Cardiac muscle cell (in vitro differentiated cells and primary cell): ENCODE data around the gene GSG1. TPM values are rescaled to one million over a fixed set of nuclear protein-coding genes. Genes with fewer than 3 reads are reported as not detected.

Source experiments
- DNase-seq, 2 donors: peaks; one replicate each; pipeline versions ENCODE4 v3.0.0 to v3.0.0-alpha.2; 2010 to 2017; ENCODE audit warnings: low read depth in 1 of 2, low spot score in 1 of 2
- H3K27ac ChIP-seq: fragments of 200-600 bp; sonication (generic); 2 replicates; pipeline ENCODE4 v1.5.1; 2016
- H3K27me3 ChIP-seq: fragments of 200-600 bp; sonication (generic); 2 replicates; pipeline ENCODE4 v1.6.0; 2016; ENCODE audit warnings: control low read depth
- H3K36me3 ChIP-seq: fragments of 200-600 bp; sonication (generic); 2 replicates; pipeline ENCODE4 v1.5.1; 2016; ENCODE audit warnings: control low read depth
- H3K4me1 ChIP-seq: fragments of 200-600 bp; sonication (generic); 2 replicates; pipeline ENCODE4 v1.8.1; 2017; ENCODE audit warnings: low read depth, mild to moderate bottlenecking, mixed run types
- H3K4me3 ChIP-seq: fragments of 200-600 bp; sonication (generic); 2 replicates; pipeline ENCODE4 v1.5.1; 2016; ENCODE audit warnings: mild to moderate bottlenecking
- H3K9me3 ChIP-seq: fragments of 200-600 bp; sonication (generic); 2 replicates; pipeline ENCODE4 v1.5.1; 2017; ENCODE audit warnings: low read depth, mild to moderate bottlenecking, control low read depth
- CTCF ChIP-seq: IDR thresholded peaks from 2 replicates; pipeline ENCODE4 v1.5.1; 2012; ENCODE audit warnings: low read depth, mild to moderate bottlenecking, low read length
- polyA plus RNA-seq: library from polyadenylated mRNA; unstranded; fragments of >200 nt; fragmentation: Nextera tagmentation; extraction: Ambion mirVana; gene quantifications from 2 replicates; pipeline ENCODE4 v1.2.1, GENCODE V29; 2016
- total RNA-seq: library from RNA; depleted of rRNA; stranded (reverse); fragments of >200 nt; gene quantifications from 2 replicates; pipeline ENCODE4 v1.2.3, GENCODE V29; 2016

GSG1 gene
- total and polyA plus RNA-seq, 2 experiments from 2014 or later: 0.12 TPM; not detected in 1

GRCh38 chr12:13127444-13127843 is 24.0 kb upstream of the GSG1 start:
- Histone ChIP-seq H3K9me3 (no peaks in the 10 kb centered on the region), H3K4me3 (no peak overlapping the region), H3K36me3 (no peaks in the 10 kb centered on the region), H3K27me3 (no peaks in the 10 kb centered on the region), H3K4me1 (peaks cover 6% of the 10 kb centered on the region), H3K27ac (no peak overlapping the region)
- no peak for DNase-seq
- no peak for TF ChIP-seq CTCF

- no peaks in the 10 kb centered on the region for H3K9me3 ChIP-seq
- no peaks in the 10 kb centered on the region for H3K27me3 ChIP-seq
- peaks cover 6% of the 10 kb centered on the region for H3K4me1 ChIP-seq
- TF ChIP-seq CTCF: no peak
- no peak overlapping the region for H3K4me3 ChIP-seq
- H3K27ac ChIP-seq: no peak overlapping the region
- DNase-seq: peak in 1 of 2 donors; percentile 45
- H3K36me3 ChIP-seq: no peaks in the 10 kb centered on the region
Observed at GRCh38 chr12:13126494-13126893, 23.0 kb upstream of the GSG1 start.

GRCh38 chr12:13125996-13126395 is 22.5 kb upstream of the GSG1 start:
- Histone ChIP-seq H3K27ac (no peak overlapping the region), H3K27me3 (no peaks in the 10 kb centered on the region), H3K4me3 (no peak overlapping the region), H3K4me1 (peaks cover 6% of the 10 kb centered on the region), H3K9me3 (no peaks in the 10 kb centered on the region), H3K36me3 (no peaks in the 10 kb centered on the region)
- DNase-seq: no peak
- TF ChIP-seq CTCF: no peak

GRCh38 chr12:13124656-13125505 is 21.4 kb upstream of the GSG1 start:
- H3K9me3 ChIP-seq: no peaks in the 10 kb centered on the region
- H3K27ac ChIP-seq: no peak overlapping the region
- DNase-seq: peak in 1 of 2 donors; percentile 84
- H3K36me3 ChIP-seq: no peaks in the 10 kb centered on the region
- TF ChIP-seq CTCF: no peak
- no peak overlapping the region for H3K4me3 ChIP-seq
- H3K4me1 ChIP-seq: no peaks in the 10 kb centered on the region
- H3K27me3 ChIP-seq: no peaks in the 10 kb centered on the region

- Histone ChIP-seq H3K4me3 (no peak overlapping the region), H3K36me3 (no peaks in the 10 kb centered on the region), H3K27me3 (no peaks in the 10 kb centered on the region), H3K4me1 (no peaks in the 10 kb centered on the region), H3K27ac (no peak overlapping the region), H3K9me3 (no peaks in the 10 kb centered on the region)
- TF ChIP-seq CTCF: no peak
- DNase-seq: no peak
Observed at GRCh38 chr12:13121568-13121967, 18.1 kb upstream of the GSG1 start.
